HEK293T (cell line): ENCODE results near the gene TAF15.
A peak's percentile ranks its signal among the peaks of the same experiment; 100 is the strongest.

Experiments
- CTCF ChIA-PET: fragments of 350-600 bp; formaldehyde crosslinking; extraction: SDS; loops from one replicate; lab custom pipeline; 2021; ENCODE audit warnings: antibody characterized with exemption, inconsistent platforms; lab: Yijun Ruan, JAX
- POLR2A ChIA-PET: fragments of 350-600 bp; formaldehyde crosslinking; extraction: SDS; loops from one replicate; lab custom pipeline; 2020; ENCODE audit warnings: antibody characterized with exemption, inconsistent platforms; lab: Yijun Ruan, JAX
- DNase-seq: peaks from one replicate; pipeline ENCODE4 v3.0.0; 2012; ENCODE audit warnings: mixed read lengths; ENCODE audit errors: extremely low spot score
- ARNT ChIP-seq: fragments of 450-650 bp; IDR thresholded peaks from 2 replicates; pipeline ENCODE4 v1.6.1; 2017; ENCODE audit warnings: mild to moderate bottlenecking
- BHLHE40 ChIP-seq: fragments of 450-650 bp; IDR thresholded peaks from 2 replicates; pipeline ENCODE4 v1.6.1; 2016; ENCODE audit warnings: mild to moderate bottlenecking, moderate library complexity, borderline replicate concordance
- CTBP1 ChIP-seq: fragments of 450-650 bp; IDR thresholded peaks from 2 replicates; pipeline ENCODE4 v1.6.1; 2016; ENCODE audit warnings: borderline replicate concordance
- ELF4 ChIP-seq: fragments of 450-650 bp; IDR thresholded peaks from 2 replicates; pipeline ENCODE4 v1.6.1; 2017; ENCODE audit warnings: antibody characterized with exemption
- FOXA1 ChIP-seq: fragments of 450-650 bp; IDR thresholded peaks from 2 replicates; pipeline ENCODE4 v1.6.1; 2016; ENCODE audit warnings: mild to moderate bottlenecking
- FOXK2 ChIP-seq: fragments of 450-650 bp; IDR thresholded peaks from 2 replicates; pipeline ENCODE4 v1.6.1; 2016; ENCODE audit warnings: mild to moderate bottlenecking
- FOXM1 ChIP-seq: fragments of 450-650 bp; IDR thresholded peaks from 2 replicates; pipeline ENCODE4 v1.6.1; 2017; ENCODE audit warnings: mild to moderate bottlenecking, borderline replicate concordance
- HDGF ChIP-seq: fragments of 450-650 bp; IDR thresholded peaks from 2 replicates; pipeline ENCODE4 v1.6.1; 2017; ENCODE audit warnings: antibody characterized with exemption, borderline replicate concordance
- L3MBTL2 ChIP-seq: fragments of 450-650 bp; conservative IDR thresholded peaks from 2 replicates; pipeline ENCODE4 v1.6.1; 2016; ENCODE audit warnings: mild to moderate bottlenecking
- LEF1 ChIP-seq: fragments of 450-650 bp; IDR thresholded peaks from 2 replicates; pipeline ENCODE4 v1.6.1; 2017; ENCODE audit warnings: mild to moderate bottlenecking, borderline replicate concordance
- NFRKB ChIP-seq: fragments of 450-650 bp; IDR thresholded peaks from 2 replicates; pipeline ENCODE4 v1.6.1; 2016; ENCODE audit warnings: mild to moderate bottlenecking, moderate library complexity
- PKNOX1 ChIP-seq: fragments of 450-650 bp; IDR thresholded peaks from 2 replicates; pipeline ENCODE4 v1.6.1; 2016
- SP1 ChIP-seq: fragments of 450-650 bp; IDR thresholded peaks from 2 replicates; pipeline ENCODE4 v1.6.1; 2017
- SUZ12 ChIP-seq: fragments of 450-650 bp; IDR thresholded peaks from 2 replicates; pipeline ENCODE4 v1.6.1; 2016; ENCODE audit warnings: mild to moderate bottlenecking
- TARDBP ChIP-seq: fragments of 450-650 bp; IDR thresholded peaks from 2 replicates; pipeline ENCODE4 v1.6.1; 2016
- ZNF384 ChIP-seq: fragments of 450-650 bp; IDR thresholded peaks from 2 replicates; pipeline ENCODE4 v1.6.1; 2016

The TAF15 gene

GRCh38 chr17:35764123-35764991 lies 44.9 kb upstream of the TAF15 start:
- peak; percentile 88 for DNase-seq
- TF ChIP-seq LEF1: no peak
- no peak for TF ChIP-seq PKNOX1
- no peak for TF ChIP-seq FOXK2
- no peak for TF ChIP-seq BHLHE40
- no peak for TF ChIP-seq HDGF
- TF ChIP-seq FOXA1: no peak
- TF ChIP-seq NFRKB: no peak
- TF ChIP-seq L3MBTL2: peak; percentile 94
- no peak for TF ChIP-seq TARDBP
- no peak for TF ChIP-seq SUZ12
- no peak for TF ChIP-seq ZNF384
- TF ChIP-seq CTBP1: peak; percentile 69
- ChIA-PET POLR2A (interaction anchor here (0.7 to 6.2 kb wide), 9 partner anchors 14 to 167 kb away, joined by 3 to 104 read pairs (median 7); partner anchors contain the start of gene TAF15), CTCF (interaction anchor here (0.6 to 2.4 kb wide), 29 partner anchors 9 to 205 kb away, joined by 3 to 54 read pairs (median 6); partner anchors contain the start of genes MMP28 and TAF15)

GRCh38 chr17:35765086-35765710 lies 44.1 kb upstream of the TAF15 start:
- no peak for DNase-seq
- TF ChIP-seq ELF4 (no peak), ARNT (no peak), SP1 (no peak)
- CTCF ChIA-PET: interaction anchor here (0.8 to 2.4 kb wide), 7 partner anchors 9 to 51 kb away, joined by 3 to 54 read pairs (median 13); partner anchors contain the start of genes MMP28 and TAF15
- POLR2A ChIA-PET: interaction anchor here (1.0 to 6.2 kb wide), 5 partner anchors 14 to 45 kb away, joined by 3 to 104 read pairs (median 11); partner anchors contain the start of gene TAF15

- ChIA-PET POLR2A (interaction anchor here (6.2 kb wide), 1 partner anchor 44 kb away, joined by 104 read pairs; the partner anchor contains the start of gene TAF15), CTCF (interaction anchor here (0.8 to 2.4 kb wide), 2 partner anchors 42 to 50 kb away, joined by 3 to 54 read pairs; partner anchors contain the start of gene TAF15)
- DNase-seq: no peak
- TF ChIP-seq PKNOX1 (no peak), SUZ12 (no peak), FOXA1 (no peak), SP1 (no peak), ELF4 (no peak), L3MBTL2 (no peak), TARDBP (no peak), ARNT (no peak), ZNF384 (no peak)
These were observed 43.4 kb upstream of the TAF15 start for GRCh38 chr17:35765756-35766488.

- POLR2A ChIA-PET: interaction anchor here (6.2 kb wide), 1 partner anchor 43 kb away, joined by 104 read pairs; the partner anchor contains the start of gene TAF15
- CTCF ChIA-PET: interaction anchor here (0.6 to 1.4 kb wide), 2 partner anchors 38 to 780 kb away, joined by 3 to 8 read pairs; no protein-coding TSS in a partner anchor
- no peak for DNase-seq
- TF ChIP-seq ZNF384 (no peak), SP1 (no peak), FOXM1 (no peak), LEF1 (no peak), FOXA1 (no peak), PKNOX1 (no peak), BHLHE40 (no peak), FOXK2 (no peak), NFRKB (no peak), ARNT (no peak), CTBP1 (no peak), TARDBP (no peak)
These were observed 42.8 kb upstream of the TAF15 start for GRCh38 chr17:35766489-35766877.

GRCh38 chr17:35766903-35767510 lies 42.3 kb upstream of the TAF15 start:
- TF ChIP-seq ELF4: no peak
- TF ChIP-seq NFRKB: no peak
- no peak for TF ChIP-seq FOXA1
- no peak for TF ChIP-seq SUZ12
- TF ChIP-seq ZNF384: no peak
- no peak for TF ChIP-seq BHLHE40
- TF ChIP-seq TARDBP: no peak
- TF ChIP-seq LEF1: no peak
- TF ChIP-seq FOXK2: no peak
- no peak for TF ChIP-seq HDGF
- no peak for TF ChIP-seq L3MBTL2
- TF ChIP-seq ARNT: no peak
- TF ChIP-seq FOXM1: no peak
- no peak for TF ChIP-seq CTBP1
- no peak for DNase-seq
- CTCF ChIA-PET: interaction anchor here (0.6 to 1.4 kb wide), 3 partner anchors 19 to 779 kb away, joined by 3 to 8 read pairs (median 3); no protein-coding TSS in a partner anchor
- POLR2A ChIA-PET: interaction anchor here (6.2 kb wide), 1 partner anchor 43 kb away, joined by 104 read pairs; the partner anchor contains the start of gene TAF15
